ENCODE results near the gene LRRC18.

The LRRC18 gene

GRCh38 chr10:48939790-48940325 lies at the start of gene LRRC18:
TSS of gene LRRC18 (minus strand) at chr10:48939840. CDS start at chr10:48914155, 25,685 bp downstream.
- no peak for FAIRE-seq

- no peak for FAIRE-seq
Observed at GRCh38 chr10:48985621-48986158, 46.0 kb upstream of the LRRC18 start.

- no peak for FAIRE-seq
Observed at GRCh38 chr10:48983648-48984351, 44.2 kb upstream of the LRRC18 start.

GRCh38 chr10:48982584-48982983 lies 42.9 kb upstream of the LRRC18 start:
- no peak for FAIRE-seq

- no peak for FAIRE-seq
Observed at GRCh38 chr10:48981310-48981907, 41.8 kb upstream of the LRRC18 start.

GRCh38 chr10:48978318-48978717 lies 38.7 kb upstream of the LRRC18 start:
- no peak for FAIRE-seq

GRCh38 chr10:48976196-48976595 lies 36.6 kb upstream of the LRRC18 start:
- FAIRE-seq: no peak

GRCh38 chr10:48974510-48975156 lies 35.0 kb upstream of the LRRC18 start:
- FAIRE-seq: no peak

- no peak for FAIRE-seq
Observed at GRCh38 chr10:48973065-48973464, 33.4 kb upstream of the LRRC18 start.

- no peak for FAIRE-seq
Observed at GRCh38 chr10:48970654-48971053, 31.0 kb upstream of the LRRC18 start.

- no peak for FAIRE-seq
Observed at GRCh38 chr10:48970046-48970445, 30.4 kb upstream of the LRRC18 start.

- FAIRE-seq: no peak
Observed at GRCh38 chr10:48968036-48968435, 28.4 kb upstream of the LRRC18 start.

- FAIRE-seq: no peak
Observed at GRCh38 chr10:48965460-48965859, 25.8 kb upstream of the LRRC18 start.

- no peak for FAIRE-seq
Observed at GRCh38 chr10:48964038-48964437, 24.4 kb upstream of the LRRC18 start.

GRCh38 chr10:48958598-48959190 lies 19.1 kb upstream of the LRRC18 start:
- FAIRE-seq: no peak

- no peak for FAIRE-seq
Observed at GRCh38 chr10:48957361-48958151, 17.9 kb upstream of the LRRC18 start.

GRCh38 chr10:48951707-48952106 lies 12.1 kb upstream of the LRRC18 start:
- no peak for FAIRE-seq

GRCh38 chr10:48948470-48949037 lies 8.9 kb upstream of the LRRC18 start:
- FAIRE-seq: no peak

- no peak for FAIRE-seq
Observed at GRCh38 chr10:48947690-48948469, 8.2 kb upstream of the LRRC18 start.

- FAIRE-seq: no peak
Observed at GRCh38 chr10:48946891-48947500, 7.4 kb upstream of the LRRC18 start.

- FAIRE-seq: no peak
Observed at GRCh38 chr10:48946332-48946731, 6.7 kb upstream of the LRRC18 start.

Data from endometrium (tissue), 2 donors.